Activated CD4-positive, alpha-beta T cell treated with anti-CD3 and anti-CD28 coated beads for 1 hour (primary cell): ENCODE data around the gene STX10.
"Not testable (repeated sequence)": the region's sequence is repeated elsewhere in the genome, so short reads cannot be mapped to it uniquely, and the experiment has no call there.

Experiments
- DNase-seq: peaks from one replicate; pipeline ENCODE4 v3.0.0-alpha.2; 2020

The STX10 gene

DNA sequence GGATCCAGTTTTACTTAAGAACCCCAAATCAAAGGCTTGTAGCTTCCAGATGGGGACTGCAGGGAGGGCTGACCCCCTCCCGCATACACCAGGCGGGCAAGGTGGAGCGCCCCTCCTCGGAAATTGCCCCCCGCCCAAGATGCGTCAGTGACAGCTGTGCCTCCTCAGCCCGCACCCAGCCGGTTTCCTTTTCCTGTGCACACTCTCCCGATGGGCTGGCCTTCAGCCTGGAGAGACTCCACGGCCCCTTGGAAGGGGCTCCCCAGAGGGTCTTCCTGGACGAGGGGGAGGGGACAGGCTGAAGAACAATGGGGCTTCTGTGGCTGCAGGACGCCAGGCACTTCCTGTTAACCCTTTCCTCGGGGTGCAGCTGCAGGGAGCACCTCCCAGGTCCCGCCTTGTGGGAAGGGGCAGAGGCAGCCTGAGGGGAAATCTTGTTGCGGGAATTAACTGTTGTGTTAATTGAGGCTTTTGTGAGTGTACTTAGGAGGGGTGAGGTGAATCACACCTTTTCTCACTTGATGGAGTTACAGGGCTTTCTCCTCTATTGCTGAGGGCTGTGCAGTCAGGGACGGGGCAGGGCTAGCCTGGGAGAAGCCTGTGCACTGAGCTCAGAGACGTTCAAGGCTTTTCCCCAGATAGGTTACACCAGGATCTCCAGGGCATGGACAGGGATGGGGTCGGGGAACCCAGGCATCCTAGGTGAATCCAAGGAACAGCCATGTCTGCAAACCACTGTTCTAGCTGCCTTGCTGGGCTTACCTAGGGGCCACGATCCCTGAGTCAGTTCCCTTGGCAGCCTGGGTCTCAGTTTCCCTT lies 14.4 kb upstream of the STX10 start:
- DNase-seq, result peak; percentile 18

DNA sequence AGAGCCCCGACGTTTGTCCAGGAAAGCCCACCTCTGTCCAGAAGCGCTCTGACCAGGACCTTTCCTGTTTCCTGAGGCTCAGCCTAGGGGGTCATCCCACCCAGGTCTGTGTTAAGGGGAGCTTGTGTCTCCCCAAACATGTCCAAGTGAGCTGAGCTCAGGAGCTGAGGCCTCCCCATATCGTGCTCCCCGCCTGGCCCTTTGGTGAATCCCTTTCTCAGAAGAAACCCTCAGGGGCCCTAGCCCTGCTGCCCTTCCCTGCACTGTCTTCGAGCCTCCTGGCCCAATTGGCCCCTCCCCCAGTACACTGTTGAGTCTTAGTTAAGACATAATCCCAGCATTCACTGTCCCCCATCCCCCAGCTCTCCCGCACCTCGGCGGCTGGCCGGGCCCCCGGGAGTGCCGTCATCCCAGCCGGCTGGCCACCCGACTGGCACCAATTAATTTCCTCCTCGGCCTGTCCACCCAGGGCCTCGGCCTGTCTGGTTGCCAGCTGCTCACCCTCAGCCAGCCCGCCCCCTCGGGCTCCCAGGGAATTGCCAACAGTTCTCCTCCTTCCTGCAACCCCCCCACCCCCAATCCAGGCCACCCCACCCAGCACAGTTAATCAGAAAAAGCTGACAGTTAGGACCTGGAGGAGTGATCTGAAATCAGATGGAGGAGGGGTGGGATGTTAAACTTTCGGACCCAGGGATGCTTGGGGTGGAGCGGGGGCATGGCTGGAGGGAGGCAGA lies 13.6 kb upstream of the STX10 start:
- peak; percentile 14 for DNase-seq

GRCh38 chr19:13162724-13163608 lies 12.8 kb upstream of the STX10 start:
- DNase-seq, result peak; percentile 72

GRCh38 chr19:13160557-13160956 lies 10.4 kb upstream of the STX10 start:
- DNase-seq, result no peak

- no peak for DNase-seq
Observed at GRCh38 chr19:13159713-13160112, 9.5 kb upstream of the STX10 start.

- peak; percentile 71 for DNase-seq
Observed at GRCh38 chr19:13155472-13156359, 5.5 kb upstream of the STX10 start.

- peak; percentile 78 for DNase-seq
Observed at GRCh38 chr19:13154911-13155471, 4.8 kb upstream of the STX10 start.

DNA sequence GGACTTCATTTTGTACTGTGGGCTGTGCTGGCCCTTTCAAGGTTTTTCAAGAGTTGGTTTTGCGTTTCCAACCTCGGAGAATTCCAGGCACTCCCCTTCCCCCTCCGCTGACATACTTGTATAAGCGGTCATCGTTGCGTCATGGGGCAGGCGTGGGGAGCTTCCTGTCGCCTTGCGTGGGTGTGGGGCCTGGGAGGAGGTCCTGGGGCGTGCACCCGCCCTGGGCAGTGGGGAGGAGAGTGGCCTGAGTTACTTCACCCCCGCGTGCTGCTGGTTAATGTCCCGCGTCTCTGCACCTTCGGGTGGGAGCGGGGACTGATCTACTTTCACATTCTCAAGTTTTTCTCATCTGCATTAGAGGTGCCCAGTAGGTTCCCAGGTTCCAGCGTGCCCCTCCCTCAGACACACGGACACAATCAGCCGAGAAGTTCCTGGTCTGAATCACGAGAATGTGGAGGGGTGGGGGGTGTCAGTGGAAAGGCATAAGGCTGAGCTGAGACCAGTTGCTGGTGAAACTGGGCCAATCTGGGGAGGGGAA lies 4.1 kb upstream of the STX10 start:
- peak; percentile 50 for DNase-seq

DNA sequence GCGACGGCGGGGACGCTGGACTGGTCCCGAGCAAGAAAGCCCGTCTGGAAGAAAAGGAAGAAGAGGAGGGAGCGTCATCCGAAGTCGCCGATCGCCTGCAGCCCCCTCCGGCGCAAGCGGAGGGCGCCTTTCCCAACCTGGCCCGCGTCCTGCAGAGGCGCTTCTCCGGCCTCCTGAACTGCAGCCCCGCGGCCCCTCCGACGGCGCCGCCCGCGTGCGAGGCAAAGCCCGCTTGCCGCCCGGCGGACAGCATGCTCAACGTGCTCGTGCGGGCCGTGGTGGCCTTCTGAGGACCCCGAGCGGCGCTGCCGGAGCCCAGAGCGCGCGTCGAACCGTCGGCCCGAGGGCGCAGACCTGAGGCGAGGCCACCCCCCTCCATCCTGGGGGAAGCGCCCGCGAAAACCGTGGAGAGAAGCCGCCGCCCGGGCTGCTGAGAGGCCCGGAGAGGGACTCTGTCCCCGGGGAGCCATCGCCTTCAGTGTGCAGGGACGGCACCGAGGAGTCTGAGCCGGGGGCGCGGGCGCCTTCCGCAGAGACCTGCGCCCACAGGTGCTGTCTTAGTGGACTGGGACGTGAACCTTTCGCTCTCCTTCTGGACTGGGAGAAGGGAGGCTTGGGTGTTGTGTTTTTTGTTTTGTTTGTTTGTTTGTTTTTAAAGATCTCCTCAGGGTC lies 3.5 kb upstream of the STX10 start:
- DNase-seq, result peak; percentile 35

DNA sequence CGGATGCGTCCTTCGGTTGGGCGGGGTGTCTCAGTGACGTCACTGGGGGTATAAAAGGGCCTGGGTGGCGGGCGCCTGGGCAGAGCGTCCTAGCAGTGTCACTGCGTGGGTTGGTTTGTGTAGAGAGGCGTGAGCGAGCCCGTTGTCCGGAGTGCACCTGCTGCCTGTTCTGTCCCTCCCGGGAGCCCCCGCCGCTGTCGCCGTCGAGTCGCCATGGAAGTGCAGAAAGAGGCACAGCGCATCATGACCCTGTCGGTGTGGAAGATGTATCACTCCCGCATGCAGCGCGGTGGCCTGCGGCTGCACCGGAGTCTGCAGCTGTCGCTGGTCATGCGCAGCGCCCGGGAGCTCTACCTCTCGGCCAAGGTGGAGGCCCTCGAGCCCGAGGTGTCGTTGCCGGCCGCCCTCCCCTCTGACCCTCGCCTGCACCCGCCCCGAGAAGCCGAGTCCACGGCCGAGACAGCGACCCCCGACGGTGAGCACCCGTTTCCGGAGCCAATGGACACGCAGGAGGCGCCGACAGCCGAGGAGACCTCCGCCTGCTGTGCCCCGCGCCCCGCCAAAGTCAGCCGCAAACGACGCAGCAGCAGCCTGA lies 2.9 kb upstream of the STX10 start:
- peak; percentile 97 for DNase-seq

GRCh38 chr19:13152356-13152973 lies 2.3 kb upstream of the STX10 start:
- no peak for DNase-seq

- DNase-seq, result peak; percentile 94
Observed at GRCh38 chr19:13151605-13152355, 1.6 kb upstream of the STX10 start.

GRCh38 chr19:13150931-13151604 lies 893 bp upstream of the STX10 start:
- DNase-seq, result peak; percentile 25

- DNase-seq, result no peak
Observed at GRCh38 chr19:13149628-13150186, 468 bp downstream of the STX10 start.

DNA sequence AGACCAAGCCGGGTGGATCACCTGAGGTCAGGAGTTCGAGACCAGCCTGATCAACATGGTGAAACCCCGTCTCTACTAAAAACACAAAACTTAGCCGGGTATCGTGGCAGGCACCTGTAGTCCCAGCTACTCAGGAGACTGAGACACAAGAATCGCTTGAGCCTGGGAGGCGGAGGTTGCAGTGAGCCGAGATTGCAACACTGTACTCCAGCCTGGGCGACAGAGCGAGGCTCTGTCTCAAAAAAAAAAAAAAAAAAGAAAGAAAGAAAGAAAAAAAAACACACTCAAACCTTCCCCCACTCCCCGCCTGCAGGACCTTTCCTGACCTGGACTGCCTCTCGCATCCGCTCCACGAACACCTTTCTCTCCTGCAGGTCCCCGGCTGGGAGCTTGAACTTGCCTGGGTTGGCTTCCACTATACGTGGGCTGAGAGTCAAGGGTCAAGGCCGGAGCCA lies 975 bp downstream of the STX10 start:
- not testable (repeated sequence) for DNase-seq

DNA sequence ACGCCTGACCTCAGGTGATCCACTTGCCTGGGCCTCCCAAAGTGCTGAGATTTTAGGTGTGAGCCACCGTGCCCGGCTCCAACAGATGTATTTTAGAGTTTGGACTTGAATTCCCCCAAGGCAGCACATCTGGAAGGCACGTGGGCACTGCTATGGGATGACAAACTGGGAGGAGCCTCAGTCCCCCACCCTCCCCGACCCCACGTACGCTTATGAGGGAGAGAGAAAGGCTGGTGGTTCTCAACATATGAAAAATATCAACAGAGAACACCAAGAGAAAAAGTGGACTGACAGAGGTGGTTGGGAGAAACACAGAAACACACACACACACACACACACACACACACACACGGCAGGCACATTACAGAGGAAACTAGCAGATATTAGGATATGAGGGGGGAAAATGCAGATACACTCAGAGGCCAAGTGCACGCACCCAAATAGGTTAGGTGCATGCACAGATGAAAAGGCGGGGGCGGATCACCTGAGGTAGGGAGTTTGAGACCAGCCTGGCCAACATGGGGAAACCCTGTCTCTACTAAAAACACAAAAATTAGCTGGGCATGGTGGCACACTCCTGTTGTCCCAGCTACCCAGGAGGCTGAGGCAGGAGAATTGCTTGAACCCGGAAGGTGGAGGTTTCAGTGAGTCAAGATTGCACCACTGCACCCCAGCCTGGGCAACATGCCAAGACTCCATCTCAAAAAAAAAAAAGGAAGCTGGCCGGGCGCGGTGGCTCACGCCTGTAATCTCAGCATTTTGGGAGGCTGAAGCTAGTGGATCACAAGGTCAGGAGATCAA lies 3.2 kb downstream of the STX10 start:
- DNase-seq, result no peak

- no peak for DNase-seq
Observed at GRCh38 chr19:13139633-13140311, 10.4 kb downstream of the STX10 start.
